ENCODE data around the gene RGS3. TPM values are rescaled to one million over a fixed set of nuclear protein-coding genes. Genes with fewer than 3 reads are reported as not detected.

The RGS3 gene
- total RNA-seq, 1 donor from 2014 or later: 29.9 TPM

DNA sequence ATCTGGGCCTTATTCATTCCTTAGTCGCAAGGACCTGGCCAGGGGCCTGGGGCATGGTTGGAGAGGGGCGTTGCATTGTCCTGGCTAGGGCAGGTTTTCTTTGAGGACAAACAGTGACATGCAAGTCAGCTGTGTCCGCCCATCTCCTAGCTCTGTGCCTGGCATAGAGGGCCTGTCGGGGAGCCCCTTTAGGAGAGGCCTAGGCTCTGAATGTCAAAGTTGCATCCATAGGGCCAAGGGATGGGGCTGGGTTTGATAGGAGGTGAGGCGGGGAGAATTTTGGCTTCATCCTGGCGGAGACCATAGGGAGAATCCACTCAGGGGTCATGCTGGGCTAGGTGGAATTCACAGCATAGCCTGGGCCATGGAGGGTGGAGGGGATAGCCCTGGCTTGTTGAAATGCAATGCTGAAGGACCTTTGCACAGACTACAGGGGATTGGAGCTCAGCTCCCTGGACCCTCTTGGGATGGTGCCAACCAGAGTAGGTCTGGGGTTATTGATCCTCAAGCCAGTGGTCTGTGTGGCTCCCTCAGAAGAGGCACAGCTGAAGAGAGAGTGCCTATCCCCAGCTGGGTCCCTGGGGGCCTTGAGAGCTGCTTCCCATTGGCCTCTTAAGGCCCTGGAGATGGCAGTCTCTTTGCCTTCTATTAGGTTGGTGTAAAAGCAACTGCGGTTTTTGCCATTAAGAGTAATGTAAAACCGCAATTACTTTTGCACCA lies 104.0 kb downstream of the RGS3 start:
- peaks cover 10% of the 10 kb centered on the region for H3K27me3 Mint-ChIP-seq
- H3K27ac Mint-ChIP-seq: no peak overlapping the region
- DNase-seq (ENCODE audit: extremely low spot score, unreplicated experiment): no peak
- no peak for TF ChIP-seq CTCF (conservative IDR thresholded peaks at IDR 0.05)
- peaks cover 16% of the 10 kb centered on the region for H3K4me1 Mint-ChIP-seq (ENCODE audit: unreplicated experiment)
- H3K36me3 Mint-ChIP-seq: no peaks in the 10 kb centered on the region
- H3K4me3 Mint-ChIP-seq: no peak overlapping the region
- no peaks in the 10 kb centered on the region for H3K9me3 Mint-ChIP-seq

DNA sequence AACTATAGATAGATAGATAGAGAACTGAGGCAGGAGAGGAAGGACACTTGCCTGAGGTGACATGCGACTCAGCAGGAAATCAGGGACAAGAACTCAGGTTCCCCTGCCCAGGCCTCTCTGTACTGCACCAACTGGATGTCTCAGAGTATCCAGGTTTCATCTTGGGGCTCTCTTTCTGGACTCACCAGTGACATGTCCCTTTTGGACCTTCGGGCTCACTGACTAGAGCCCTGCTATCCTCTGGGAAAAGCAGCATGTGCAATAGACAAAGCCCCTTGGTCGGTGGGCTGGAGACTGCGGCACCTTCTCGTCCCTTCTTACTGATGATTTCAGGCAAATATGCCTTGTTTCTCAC lies 104.5 kb downstream of the RGS3 start:
- H3K4me1 Mint-ChIP-seq (ENCODE audit: unreplicated experiment): peaks cover 16% of the 10 kb centered on the region
- H3K36me3 Mint-ChIP-seq: no peaks in the 10 kb centered on the region
- no peak for TF ChIP-seq CTCF (conservative IDR thresholded peaks at IDR 0.05)
- peaks cover 10% of the 10 kb centered on the region for H3K27me3 Mint-ChIP-seq
- H3K9me3 Mint-ChIP-seq: no peaks in the 10 kb centered on the region
- no peak for DNase-seq (ENCODE audit: extremely low spot score, unreplicated experiment)
- no peak overlapping the region for H3K27ac Mint-ChIP-seq
- no peak overlapping the region for H3K4me3 Mint-ChIP-seq

- no peak for TF ChIP-seq CTCF (conservative IDR thresholded peaks at IDR 0.05)
- no peak overlapping the region for H3K27ac Mint-ChIP-seq
Measured at GRCh38 chr9:113568571-113569321, 105.2 kb downstream of the RGS3 start.

GRCh38 chr9:113569472-113570060 lies 106.0 kb downstream of the RGS3 start:
- TF ChIP-seq CTCF (conservative IDR thresholded peaks at IDR 0.05): no peak
- no peak overlapping the region for H3K4me3 Mint-ChIP-seq
- no peak for DNase-seq (ENCODE audit: extremely low spot score, unreplicated experiment)
- H3K36me3 Mint-ChIP-seq: no peaks in the 10 kb centered on the region
- H3K27me3 Mint-ChIP-seq: peaks cover 9% of the 10 kb centered on the region
- no peaks in the 10 kb centered on the region for H3K9me3 Mint-ChIP-seq
- H3K27ac Mint-ChIP-seq: no peak overlapping the region
- H3K4me1 Mint-ChIP-seq (ENCODE audit: unreplicated experiment): peaks cover 8% of the 10 kb centered on the region

More at GRCh38 chr9:113568571-113569321, 105.2 kb downstream of the RGS3 start:
- H3K36me3 Mint-ChIP-seq: no peaks in the 10 kb centered on the region
- DNase-seq (ENCODE audit: extremely low spot score, unreplicated experiment): no peak
- H3K9me3 Mint-ChIP-seq: no peaks in the 10 kb centered on the region
- no peak overlapping the region for H3K4me3 Mint-ChIP-seq
- peaks cover 7% of the 10 kb centered on the region for H3K27me3 Mint-ChIP-seq
- H3K4me1 Mint-ChIP-seq (ENCODE audit: unreplicated experiment): peaks cover 9% of the 10 kb centered on the region

DNA sequence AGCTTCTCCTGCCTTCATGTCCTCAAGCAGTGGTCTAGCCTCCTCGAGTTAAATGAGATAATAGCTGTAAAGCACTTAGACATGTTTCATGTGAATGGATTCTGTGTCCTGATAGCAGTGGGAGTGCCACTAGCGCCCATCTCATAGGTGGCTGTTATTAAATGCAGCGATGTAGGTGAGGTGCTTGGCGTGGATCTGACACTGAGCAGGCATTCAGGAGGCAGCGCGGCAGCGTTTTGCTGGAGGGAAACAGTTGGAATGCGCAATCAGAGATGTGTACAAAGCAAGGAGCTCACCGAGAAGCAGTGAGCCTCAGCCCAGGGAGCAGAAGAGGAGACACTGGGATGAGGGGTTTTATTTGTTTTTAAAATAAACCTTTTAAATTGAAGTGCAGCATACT lies 106.6 kb downstream of the RGS3 start:
- no peak overlapping the region for H3K27ac Mint-ChIP-seq

More for the DNA sequence above, 106.6 kb downstream of the RGS3 start:
- Mint-ChIP-seq H3K9me3 (no peaks in the 10 kb centered on the region), H3K36me3 (no peaks in the 10 kb centered on the region), H3K4me1 (ENCODE audit: unreplicated experiment) (peaks cover 6% of the 10 kb centered on the region), H3K4me3 (no peak overlapping the region), H3K27me3 (peaks cover 8% of the 10 kb centered on the region)
- no peak for TF ChIP-seq CTCF (conservative IDR thresholded peaks at IDR 0.05)
- DNase-seq (ENCODE audit: extremely low spot score, unreplicated experiment): no peak
